ENCODE results near the gene CRTC1. TPM values are rescaled to one million over a fixed set of nuclear protein-coding genes. Genes with fewer than 3 reads are reported as not detected.

The CRTC1 gene
- total RNA-seq, 4 donors from 2014 or later = 2.4 to 17.5 (median 6.7) TPM

DNA sequence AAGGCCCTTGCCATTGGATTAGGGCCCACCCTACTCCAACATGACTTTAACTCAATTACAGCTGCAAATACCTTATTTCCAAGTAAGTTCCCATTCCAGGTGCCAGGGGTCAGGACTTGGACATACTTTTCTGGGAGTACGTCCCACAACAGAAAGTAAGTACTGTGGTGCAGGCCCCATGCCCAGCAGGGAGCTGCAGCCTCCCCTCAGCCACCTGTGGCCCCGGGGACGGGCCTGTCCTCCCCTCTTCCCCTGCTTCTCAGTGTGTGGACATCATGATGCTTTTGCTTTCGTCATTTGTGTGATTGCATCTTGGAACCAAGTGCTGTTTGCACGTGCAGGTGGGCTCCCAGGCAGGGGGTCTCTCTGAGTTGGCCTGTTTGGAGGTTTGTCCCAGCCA is 31.9 kb downstream of the CRTC1 start:
- Histone ChIP-seq H3K9me3 (no peaks in the 10 kb centered on the region), H3K4me1 (peaks cover 0 to 11% of the 10 kb centered on the region in 2 donors), H3K27me3 (no peaks in the 10 kb centered on the region), H3K4me3 (no peak overlapping the region), H3K27ac (no peak overlapping the region), H3K36me3 (no peaks in the 10 kb centered on the region)
- intact Hi-C loops (cut with DNase I; ENCODE audit: low total_unique reads) = no loop called here
- DNase-seq = no peak
- TF ChIP-seq POLR2A (IDR thresholded peaks at IDR 0.05) = no peak
- TF ChIP-seq, protein P1, sequence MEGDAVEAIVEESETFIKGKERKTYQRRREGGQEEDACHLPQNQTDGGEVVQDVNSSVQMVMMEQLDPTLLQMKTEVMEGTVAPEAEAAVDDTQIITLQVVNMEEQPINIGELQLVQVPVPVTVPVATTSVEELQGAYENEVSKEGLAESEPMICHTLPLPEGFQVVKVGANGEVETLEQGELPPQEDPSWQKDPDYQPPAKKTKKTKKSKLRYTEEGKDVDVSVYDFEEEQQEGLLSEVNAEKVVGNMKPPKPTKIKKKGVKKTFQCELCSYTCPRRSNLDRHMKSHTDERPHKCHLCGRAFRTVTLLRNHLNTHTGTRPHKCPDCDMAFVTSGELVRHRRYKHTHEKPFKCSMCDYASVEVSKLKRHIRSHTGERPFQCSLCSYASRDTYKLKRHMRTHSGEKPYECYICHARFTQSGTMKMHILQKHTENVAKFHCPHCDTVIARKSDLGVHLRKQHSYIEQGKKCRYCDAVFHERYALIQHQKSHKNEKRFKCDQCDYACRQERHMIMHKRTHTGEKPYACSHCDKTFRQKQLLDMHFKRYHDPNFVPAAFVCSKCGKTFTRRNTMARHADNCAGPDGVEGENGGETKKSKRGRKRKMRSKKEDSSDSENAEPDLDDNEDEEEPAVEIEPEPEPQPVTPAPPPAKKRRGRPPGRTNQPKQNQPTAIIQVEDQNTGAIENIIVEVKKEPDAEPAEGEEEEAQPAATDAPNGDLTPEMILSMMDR (IDR thresholded peaks at IDR 0.05) = no peak

DNA sequence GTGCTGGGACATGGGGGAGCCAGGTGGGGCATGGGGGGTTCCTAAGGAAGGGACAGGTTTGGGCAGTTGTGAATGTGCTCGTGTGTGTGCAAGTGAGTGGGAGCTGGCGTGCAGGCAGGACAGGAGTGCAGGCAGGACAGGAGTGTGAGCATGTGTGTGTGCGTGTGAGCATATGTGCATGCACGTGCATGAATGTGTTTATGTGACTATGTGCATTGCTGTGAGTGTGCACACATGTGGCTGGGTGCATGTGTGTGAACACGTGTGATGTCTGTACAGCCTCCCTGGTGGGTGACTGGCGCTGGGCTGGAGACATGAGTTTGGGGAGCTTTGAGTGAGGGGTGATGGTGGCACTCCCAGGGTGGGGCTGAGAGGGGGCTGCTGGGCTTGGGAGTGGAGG is 33.4 kb downstream of the CRTC1 start:
- DNase-seq = no peak
- TF ChIP-seq, protein P1 (IDR thresholded peaks at IDR 0.05) = no peak
- no peak for TF ChIP-seq POLR2A (IDR thresholded peaks at IDR 0.05)
- Histone ChIP-seq H3K27ac (no peak overlapping the region), H3K36me3 (no peaks in the 10 kb centered on the region), H3K9me3 (no peaks in the 10 kb centered on the region), H3K27me3 (no peaks in the 10 kb centered on the region), H3K4me3 (no peak overlapping the region), H3K4me1 (no peaks in the 10 kb centered on the region)
- intact Hi-C loops (cut with DNase I; ENCODE audit: low total_unique reads) = no loop called here

DNA sequence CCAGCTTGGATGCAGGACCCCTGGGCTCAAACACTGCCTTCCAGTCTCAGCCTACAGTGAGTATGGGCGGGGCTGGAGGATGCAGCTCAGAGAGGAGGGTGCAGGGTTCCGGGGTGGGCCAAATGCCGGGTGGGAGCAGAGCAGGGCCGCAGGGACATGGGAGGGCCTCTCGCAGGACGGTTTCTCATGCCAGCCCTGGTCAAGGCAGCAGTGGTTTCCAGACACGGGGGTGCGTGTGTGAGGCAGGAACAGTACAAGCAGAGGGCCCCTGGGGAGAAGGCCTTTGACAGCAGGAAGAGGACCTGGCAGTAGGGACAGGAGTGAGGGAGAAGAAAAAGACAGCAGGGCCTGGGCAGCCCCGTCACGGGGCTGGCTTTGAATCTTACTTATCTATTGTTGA is 34.1 kb downstream of the CRTC1 start:
- Histone ChIP-seq H3K4me1 (no peaks in the 10 kb centered on the region), H3K36me3 (no peaks in the 10 kb centered on the region), H3K4me3 (no peak overlapping the region), H3K27me3 (no peaks in the 10 kb centered on the region), H3K27ac (no peak overlapping the region), H3K9me3 (no peaks in the 10 kb centered on the region)
- intact Hi-C loops (cut with DNase I; ENCODE audit: low total_unique reads) = no loop called here
- no peak for DNase-seq
- no peak for TF ChIP-seq POLR2A (IDR thresholded peaks at IDR 0.05)
- TF ChIP-seq, protein P1 (IDR thresholded peaks at IDR 0.05) = no peak

DNA sequence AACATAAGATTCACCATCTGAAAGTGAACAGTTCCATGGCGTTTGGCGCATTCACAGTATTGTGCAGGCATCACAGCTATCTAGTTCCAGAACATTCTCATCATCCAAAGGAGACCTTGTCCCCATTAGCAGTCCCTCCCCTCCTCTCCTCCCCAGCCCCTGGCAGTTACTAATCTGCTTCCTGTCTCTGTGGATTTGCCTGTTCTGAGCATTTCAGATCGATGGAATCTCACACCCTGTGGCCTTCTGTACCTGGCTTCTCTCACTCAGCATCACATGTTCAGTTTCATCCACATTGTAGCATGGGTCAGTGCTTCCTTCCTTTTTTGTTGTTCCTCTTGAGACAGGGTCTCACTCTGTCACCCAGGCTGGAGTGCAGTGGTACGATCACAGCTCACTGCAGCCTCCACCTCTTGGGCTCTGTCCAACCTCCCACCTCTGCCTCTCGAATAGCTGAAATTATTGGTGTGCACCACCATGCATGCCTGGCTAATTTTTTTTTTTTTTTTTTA is 34.6 kb downstream of the CRTC1 start:
- Histone ChIP-seq H3K4me1 (no peaks in the 10 kb centered on the region), H3K36me3 (no peaks in the 10 kb centered on the region), H3K9me3 (no peaks in the 10 kb centered on the region), H3K4me3 (no peak overlapping the region), H3K27ac (no peak overlapping the region), H3K27me3 (no peaks in the 10 kb centered on the region)
- intact Hi-C loops (cut with DNase I; ENCODE audit: low total_unique reads) = no loop called here
- DNase-seq = no peak
- TF ChIP-seq, protein P1 (IDR thresholded peaks at IDR 0.05) = no peak
- no peak for TF ChIP-seq POLR2A (IDR thresholded peaks at IDR 0.05)

DNA sequence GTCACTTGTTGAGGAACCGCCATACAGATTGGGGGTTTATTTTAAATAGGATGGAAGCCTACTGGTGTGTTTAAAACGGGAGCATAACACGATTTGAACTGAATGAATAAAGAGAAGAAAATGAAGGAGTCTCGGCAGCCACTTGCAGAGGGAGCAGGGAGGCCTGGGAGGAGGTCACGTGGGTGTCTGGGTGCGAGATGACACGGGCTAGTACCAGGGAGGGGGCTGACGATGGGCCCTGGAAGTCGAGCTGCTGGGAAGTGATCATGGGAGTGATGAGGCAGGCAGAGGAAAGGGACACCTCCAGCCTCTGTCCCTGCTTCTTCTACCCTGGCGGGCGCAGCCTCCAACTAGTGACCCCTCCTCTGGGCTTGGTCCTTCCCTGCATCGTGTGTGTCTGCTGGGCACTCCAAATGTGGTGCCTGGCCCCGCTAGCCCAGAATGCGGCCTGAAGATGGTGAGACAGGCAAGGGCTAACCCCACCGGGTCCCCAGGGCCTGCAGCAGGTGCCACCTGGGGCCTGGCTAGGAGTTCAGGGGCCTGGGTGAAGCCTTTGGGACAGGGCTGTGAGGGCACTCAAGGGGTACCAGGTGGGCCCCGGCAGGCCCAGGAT is 35.5 kb downstream of the CRTC1 start:
- no peak overlapping the region for H3K27ac ChIP-seq
- no peak for DNase-seq
- no peaks in the 10 kb centered on the region for H3K9me3 ChIP-seq
- H3K27me3 ChIP-seq = no peaks in the 10 kb centered on the region
- intact Hi-C loops (cut with DNase I; ENCODE audit: low total_unique reads) = no loop called here
- H3K4me3 ChIP-seq = no peak overlapping the region
- no peaks in the 10 kb centered on the region for H3K4me1 ChIP-seq
- TF ChIP-seq, protein P1 (IDR thresholded peaks at IDR 0.05) = no peak
- TF ChIP-seq POLR2A (IDR thresholded peaks at IDR 0.05) = no peak
- no peaks in the 10 kb centered on the region for H3K36me3 ChIP-seq

Measured in uterus (tissue), 4 donors.